ENCODE results near the gene TMOD4. TPM values are rescaled to one million over a fixed set of nuclear protein-coding genes. Genes with fewer than 3 reads are reported as not detected.

Gene TMOD4
- total RNA-seq, 1 experiment from 2014 or later, result 0.79 TPM

GRCh38 chr1:151211972-151212705 is 36.4 kb upstream of the TMOD4 start (continued):
- no peak for TF ChIP-seq ZNF532 (CRISPR knock-in tag; IDR thresholded peaks at IDR 0.05; ENCODE audit: borderline replicate concordance)
- no peak for TF ChIP-seq FOXP4 (CRISPR knock-in tag; IDR thresholded peaks at IDR 0.05)
- TF ChIP-seq EMX1 (CRISPR knock-in tag; IDR thresholded peaks at IDR 0.05), result no peak
- no peak for TF ChIP-seq ELF4 (CRISPR knock-in tag; IDR thresholded peaks at IDR 0.05; ENCODE audit: low read depth)
- no peak for TF ChIP-seq ZBTB43 (CRISPR knock-in tag; IDR thresholded peaks at IDR 0.05)

GRCh38 chr1:151210830-151211229 is 35.0 kb upstream of the TMOD4 start:
- CTCF ChIA-PET, result interaction anchor here (1.3 kb wide), 1 partner anchor 21 kb away, joined by 3 read pairs; the partner anchor contains the start of gene VPS72
- POLR2A ChIA-PET, result no interaction called here
- Mint-ChIP-seq H3K9me3 (no peaks in the 10 kb centered on the region), H3K27me3 (ENCODE audit: low read depth) (no peaks in the 10 kb centered on the region), H3K4me3 (no peak overlapping the region), H3K4me1 (no peaks in the 10 kb centered on the region), H3K36me3 (peaks cover 24% of the 10 kb centered on the region), H3K27ac (no peak overlapping the region)
- TF ChIP-seq CREM (CRISPR knock-in tag; IDR thresholded peaks at IDR 0.05) (no peak), IRF2 (CRISPR knock-in tag; IDR thresholded peaks at IDR 0.05; ENCODE audit: borderline replicate concordance, low read depth) (no peak), ZNF423 (CRISPR knock-in tag; IDR thresholded peaks at IDR 0.05) (no peak), ZNF121 (CRISPR knock-in tag; IDR thresholded peaks at IDR 0.05) (no peak), FOXP4 (CRISPR knock-in tag; IDR thresholded peaks at IDR 0.05) (no peak), NR1H2 (CRISPR knock-in tag; IDR thresholded peaks at IDR 0.05) (no peak), CBFB (CRISPR knock-in tag; IDR thresholded peaks at IDR 0.05; ENCODE audit: low read depth) (no peak), CDX4 (CRISPR knock-in tag; IDR thresholded peaks at IDR 0.05; ENCODE audit: borderline replicate concordance) (no peak), ZBTB43 (CRISPR knock-in tag; IDR thresholded peaks at IDR 0.05) (no peak), IRF1 (CRISPR knock-in tag; IDR thresholded peaks at IDR 0.05) (no peak), KAT7 (CRISPR knock-in tag; IDR thresholded peaks at IDR 0.05; ENCODE audit: borderline replicate concordance) (no peak)
- ATAC-seq, result no peak
- no peak for DNase-seq (ENCODE audit: low spot score)
